Gastroesophageal sphincter (tissue), 3 donors: ENCODE data around the gene MRPS12.

ENCODE experiments used
- POLR2A ChIP-seq, 2 donors: fragments of 450-650 bp; IDR thresholded peaks; one replicate each; pipeline ENCODE4 v1.6.1; 2017; ENCODE audit warnings: antibody characterized with exemption in 2 of 2, mild to moderate bottlenecking in 2 of 2, moderate library complexity in 1 of 2
- POLR2AphosphoS5 ChIP-seq: sonication (generic); formaldehyde crosslinking; IDR thresholded peaks from one replicate; pipeline ENCODE4 v1.6.1; 2017; ENCODE audit warnings: antibody characterized with exemption
- TF ChIP-seq, protein P1 (sequence below), 4 experiments: fragments of 200-600 bp in 2 of 4; fragments of 450-650 bp in 2 of 4; sonication (generic) in 1 of 4; IDR thresholded peaks; one replicate each; pipeline ENCODE4 v1.5.1; 2017 to 2019; ENCODE audit warnings: antibody characterized with exemption in 4 of 4, mild to moderate bottlenecking in 2 of 4, moderate library complexity in 2 of 4

DNA sequence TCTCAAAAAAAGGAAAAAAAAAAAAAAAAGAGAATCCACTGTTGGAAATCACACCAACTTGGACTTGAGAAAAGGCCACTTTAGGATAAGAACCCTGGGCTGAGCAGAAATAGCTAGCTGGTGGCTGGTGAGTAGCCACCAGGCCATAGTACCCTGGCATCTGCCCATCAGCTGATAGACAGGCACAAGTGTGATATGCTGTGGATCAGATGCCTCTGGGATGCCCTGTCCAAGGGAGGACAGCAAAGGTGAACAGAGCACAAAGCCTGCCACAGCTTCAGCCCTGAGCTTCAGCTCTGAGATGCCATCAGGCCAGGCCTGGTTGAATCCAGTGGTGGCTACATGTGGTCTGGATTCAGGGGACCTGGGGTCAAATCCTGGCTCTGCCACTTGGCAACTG lies 40.1 kb upstream of the MRPS12 start:
- TF ChIP-seq, protein P1, sequence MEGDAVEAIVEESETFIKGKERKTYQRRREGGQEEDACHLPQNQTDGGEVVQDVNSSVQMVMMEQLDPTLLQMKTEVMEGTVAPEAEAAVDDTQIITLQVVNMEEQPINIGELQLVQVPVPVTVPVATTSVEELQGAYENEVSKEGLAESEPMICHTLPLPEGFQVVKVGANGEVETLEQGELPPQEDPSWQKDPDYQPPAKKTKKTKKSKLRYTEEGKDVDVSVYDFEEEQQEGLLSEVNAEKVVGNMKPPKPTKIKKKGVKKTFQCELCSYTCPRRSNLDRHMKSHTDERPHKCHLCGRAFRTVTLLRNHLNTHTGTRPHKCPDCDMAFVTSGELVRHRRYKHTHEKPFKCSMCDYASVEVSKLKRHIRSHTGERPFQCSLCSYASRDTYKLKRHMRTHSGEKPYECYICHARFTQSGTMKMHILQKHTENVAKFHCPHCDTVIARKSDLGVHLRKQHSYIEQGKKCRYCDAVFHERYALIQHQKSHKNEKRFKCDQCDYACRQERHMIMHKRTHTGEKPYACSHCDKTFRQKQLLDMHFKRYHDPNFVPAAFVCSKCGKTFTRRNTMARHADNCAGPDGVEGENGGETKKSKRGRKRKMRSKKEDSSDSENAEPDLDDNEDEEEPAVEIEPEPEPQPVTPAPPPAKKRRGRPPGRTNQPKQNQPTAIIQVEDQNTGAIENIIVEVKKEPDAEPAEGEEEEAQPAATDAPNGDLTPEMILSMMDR (IDR thresholded peaks at IDR 0.05) = no peak
- no peak for TF ChIP-seq POLR2AphosphoS5
- no peak for TF ChIP-seq POLR2A (IDR thresholded peaks at IDR 0.05)
